Retina (tissue), 1 donor: ENCODE data around the gene RBFA.

Experiments used
- DNase-seq: peaks from one replicate; pipeline ENCODE4 v3.0.0-alpha.2; 2016

RBFA gene

DNA sequence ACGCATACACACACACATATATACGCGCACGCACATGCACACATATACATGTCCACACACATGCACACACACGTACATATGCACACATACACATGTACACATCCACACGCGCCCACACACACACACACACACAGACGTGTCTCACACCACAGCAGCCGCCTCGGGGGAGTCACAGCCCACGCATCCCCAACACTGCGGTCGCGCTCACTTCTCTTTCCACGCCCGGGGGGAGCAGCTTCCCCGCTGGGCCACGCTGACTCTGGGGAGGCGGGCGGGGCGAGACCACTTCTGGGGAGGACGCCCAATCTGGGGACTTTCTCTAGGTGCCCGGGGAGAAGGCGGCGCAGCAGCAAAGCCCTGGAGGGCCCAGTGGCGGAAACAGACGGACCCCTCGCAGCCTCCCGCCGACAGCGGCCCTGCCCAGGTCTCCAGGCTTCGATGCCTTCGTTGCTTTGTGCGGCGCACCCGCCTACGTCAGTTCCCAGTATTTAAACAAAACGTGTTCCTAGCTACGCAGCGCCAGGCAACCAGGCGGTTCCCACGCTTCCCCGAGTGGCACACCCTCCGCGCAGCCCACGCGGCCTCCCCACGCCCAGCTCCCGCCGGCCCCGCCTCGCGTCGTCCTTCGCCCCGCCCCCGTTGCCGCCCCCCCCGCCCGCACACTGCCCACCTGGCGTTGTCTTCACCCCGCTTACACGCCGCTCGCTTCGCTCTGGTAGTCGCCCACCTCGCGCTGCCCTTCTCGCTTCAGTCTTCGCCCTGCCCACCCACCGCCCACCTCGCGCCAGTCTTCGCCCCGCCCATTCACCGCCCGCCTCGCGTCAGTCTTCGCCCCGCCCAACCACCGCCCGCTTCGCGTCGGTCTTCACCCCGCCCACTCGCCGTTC, 810 bp upstream of the RBFA start:
- peak; percentile 81 for DNase-seq

DNA sequence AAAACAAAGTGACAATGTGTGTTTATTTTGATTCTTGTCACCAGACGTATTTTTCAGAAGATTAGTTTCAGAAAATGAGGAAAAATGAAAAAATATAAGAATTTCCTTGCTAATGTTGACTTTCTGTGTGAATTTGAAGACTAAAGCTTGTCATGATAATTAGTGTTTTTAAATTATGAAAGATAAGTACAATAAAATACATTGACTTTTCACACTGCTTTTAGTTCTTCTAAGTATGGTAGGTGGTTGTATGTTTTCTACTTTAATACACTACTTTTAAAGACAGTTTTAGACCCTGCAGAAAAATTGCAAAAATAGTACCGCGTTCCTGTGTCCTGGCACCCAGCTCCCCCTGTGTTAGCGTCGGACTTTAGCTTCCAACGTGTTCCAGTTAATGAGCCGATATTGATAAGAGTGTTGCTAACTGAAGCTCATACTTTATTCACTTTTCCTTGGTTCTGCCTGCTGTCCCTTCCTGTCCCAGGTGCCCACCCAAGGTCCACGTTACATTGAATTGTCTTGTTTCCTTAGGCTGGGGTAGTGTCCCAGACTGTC, 695 bp downstream of the RBFA start:
- peak; percentile 20 for DNase-seq

- no peak for DNase-seq
Measured at GRCh38 chr18:80035997-80036396, 1.8 kb downstream of the RBFA start.

DNA sequence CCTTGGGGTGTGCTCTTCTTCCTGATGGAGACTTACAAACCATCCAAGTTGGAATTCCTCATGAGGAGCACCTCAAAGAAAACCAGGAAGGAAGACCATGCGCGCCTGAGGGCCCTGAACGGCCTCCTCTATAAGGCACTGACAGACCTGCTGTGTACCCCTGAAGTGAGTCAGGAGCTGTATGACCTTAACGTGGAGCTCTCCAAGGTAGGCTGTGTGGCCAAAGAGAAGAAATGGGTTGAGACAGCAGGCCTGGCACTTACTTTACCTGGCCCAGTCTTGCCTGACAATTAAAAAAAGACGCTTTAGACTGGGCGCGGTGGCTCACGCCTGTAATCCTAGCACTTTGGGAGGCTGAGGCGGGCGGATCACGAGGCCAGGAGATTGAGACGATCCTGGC, 3.1 kb downstream of the RBFA start:
- no peak for DNase-seq

GRCh38 chr18:80037869-80038630, 3.8 kb downstream of the RBFA start:
- DNase-seq = no peak

DNA sequence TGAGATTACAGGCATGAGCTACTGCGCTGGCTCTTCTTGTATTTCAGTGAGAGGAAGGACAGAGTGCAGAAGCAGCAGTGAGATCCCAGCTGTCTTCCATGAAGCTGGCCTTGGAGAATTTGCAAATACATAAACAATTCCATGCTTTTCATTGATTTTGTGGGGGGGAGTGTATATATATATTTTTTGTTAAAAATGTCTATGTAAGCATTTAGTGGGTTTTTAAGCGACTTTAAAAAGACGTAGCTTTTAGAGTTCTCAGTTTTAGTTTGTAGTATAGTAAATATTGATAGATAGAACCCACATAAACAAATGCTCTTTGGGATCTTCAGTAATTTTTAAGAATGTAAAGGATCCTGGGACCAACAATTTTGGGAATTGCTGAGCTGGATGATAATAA, 6.3 kb downstream of the RBFA start:
- no peak for DNase-seq

GRCh38 chr18:80041424-80041823, 7.2 kb downstream of the RBFA start:
- DNase-seq = no peak

GRCh38 chr18:80042785-80043184, 8.6 kb downstream of the RBFA start:
- DNase-seq = no peak

- no peak for DNase-seq
Measured at GRCh38 chr18:80044072-80044471, 9.8 kb downstream of the RBFA start.

DNA sequence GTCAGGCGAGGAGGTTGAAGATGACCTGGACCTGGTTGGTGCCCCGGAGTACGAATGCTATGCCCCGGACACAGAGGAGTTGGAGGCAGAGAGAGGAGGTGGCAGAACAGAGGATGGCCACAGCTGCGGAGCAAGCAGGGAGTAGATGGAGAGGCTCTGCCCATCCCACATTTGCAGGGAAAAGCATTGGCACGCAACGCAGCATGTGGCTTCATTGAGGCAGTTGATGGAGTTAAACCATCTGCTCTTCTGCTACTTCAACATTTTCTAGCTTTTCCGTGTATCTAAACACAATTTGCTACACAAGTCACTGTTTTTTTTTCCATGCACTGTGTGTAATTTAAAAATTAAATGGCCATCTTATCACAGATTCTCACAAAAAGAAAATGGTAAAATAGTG, 11.8 kb downstream of the RBFA start:
- DNase-seq = no peak

DNA sequence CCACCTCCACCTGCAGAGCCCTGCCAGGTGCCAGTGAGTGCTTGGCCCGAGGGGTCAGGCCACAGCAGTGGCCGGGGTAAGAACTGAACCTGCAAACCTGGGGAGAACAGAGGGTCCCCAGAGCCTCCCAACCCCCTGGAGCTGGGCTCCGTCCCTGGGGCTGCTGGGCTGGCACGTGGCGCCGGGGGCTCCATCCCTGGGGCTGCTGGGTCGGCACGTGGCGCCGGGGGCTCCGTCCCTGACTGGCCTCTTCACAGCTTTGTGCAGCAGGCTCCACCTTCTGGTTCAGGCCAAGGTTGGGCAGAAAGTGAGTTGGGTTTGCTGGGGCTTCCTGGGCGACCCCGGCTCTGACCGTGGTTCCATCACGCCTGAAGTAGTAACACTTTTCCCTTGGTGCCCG, 12.2 kb downstream of the RBFA start:
- DNase-seq = no peak

DNA sequence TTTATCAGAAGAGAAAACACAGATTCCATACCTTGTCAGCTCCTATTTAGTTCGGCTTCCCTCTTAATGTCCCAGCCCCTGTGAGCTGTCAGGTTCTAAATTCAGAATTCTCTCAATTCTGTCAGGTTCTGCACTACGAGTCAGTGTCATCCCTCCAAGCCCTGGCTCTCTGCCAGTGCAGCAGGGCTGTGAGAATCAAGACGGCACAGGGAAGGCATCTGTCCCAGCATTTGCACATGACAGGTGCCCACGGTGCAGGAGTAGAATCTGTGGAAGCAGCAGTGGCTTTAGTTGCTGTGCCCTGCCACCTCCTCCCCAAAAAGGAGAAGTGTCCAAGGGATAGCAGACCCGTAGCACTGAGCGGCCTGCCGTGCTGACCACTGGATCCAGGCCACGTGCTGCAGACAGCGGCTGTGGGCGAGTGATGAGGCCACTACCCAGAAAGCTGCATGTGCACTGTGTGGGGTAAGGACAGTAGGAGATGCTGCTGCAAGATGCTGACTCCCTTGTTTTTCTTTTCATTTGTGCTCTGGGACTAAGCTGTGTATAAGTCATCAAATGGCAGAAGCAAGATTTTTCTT, 12.8 kb downstream of the RBFA start:
- no peak for DNase-seq

DNA sequence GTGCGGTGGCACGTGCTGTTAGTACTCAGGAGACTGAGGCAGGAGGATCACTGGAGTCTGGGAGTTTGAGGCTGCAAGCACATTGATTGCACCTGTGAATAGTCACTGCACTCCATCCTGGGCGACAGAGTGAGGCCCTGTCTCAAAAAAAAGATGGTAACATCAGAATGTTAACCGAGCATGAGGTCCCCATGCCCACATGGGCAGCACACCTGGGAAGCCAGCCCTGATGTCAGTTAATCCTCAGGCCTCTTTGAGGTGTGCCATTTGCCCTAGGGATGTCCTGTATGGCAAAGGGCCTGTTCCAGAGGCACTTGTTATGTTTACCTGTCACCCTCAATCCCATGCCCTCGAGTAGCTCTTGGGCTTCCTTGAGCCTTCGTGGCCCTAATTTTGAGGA, 16.6 kb downstream of the RBFA start:
- DNase-seq = no peak

- no peak for DNase-seq
Measured at GRCh38 chr18:80056095-80056494, 21.9 kb downstream of the RBFA start.

- DNase-seq = no peak
Measured at GRCh38 chr18:80059945-80060344, 25.7 kb downstream of the RBFA start.

GRCh38 chr18:80065705-80066104, 31.5 kb downstream of the RBFA start:
- no peak for DNase-seq

- no peak for DNase-seq
Measured at GRCh38 chr18:80067321-80067720, 33.1 kb downstream of the RBFA start.

- no peak for DNase-seq
Measured at GRCh38 chr18:80067897-80068296, 33.7 kb downstream of the RBFA start.

- no peak for DNase-seq
Measured at GRCh38 chr18:80068571-80069272, 34.5 kb downstream of the RBFA start.

GRCh38 chr18:80070825-80071224, 36.6 kb downstream of the RBFA start:
- no peak for DNase-seq

DNA sequence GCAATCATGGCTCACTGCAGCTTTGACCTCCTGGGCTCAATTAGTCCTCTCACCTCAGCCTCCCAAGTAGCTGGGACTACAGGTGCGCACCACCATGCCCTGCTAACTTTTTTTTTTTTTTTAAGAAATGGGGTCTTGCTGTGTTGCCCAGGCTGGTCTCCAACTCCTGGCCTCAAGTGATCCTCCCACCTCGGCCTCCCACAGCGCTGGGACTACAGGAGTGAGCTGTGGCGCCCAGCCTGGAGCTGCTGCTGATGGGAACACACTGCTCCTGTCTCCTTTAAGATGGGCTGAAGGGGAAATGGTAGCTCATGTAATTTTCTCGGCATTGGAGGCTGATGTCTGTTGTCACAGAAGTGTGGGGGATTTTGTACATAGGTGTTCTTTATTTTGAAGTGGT, 39.9 kb downstream of the RBFA start:
- no peak for DNase-seq

- no peak for DNase-seq
Measured at GRCh38 chr18:80074697-80075096, 40.5 kb downstream of the RBFA start.

- DNase-seq = no peak
Measured at GRCh38 chr18:80075940-80076339, 41.7 kb downstream of the RBFA start.
